ENCODE measurements around the gene CD200R1. TPM values are rescaled to one million over a fixed set of nuclear protein-coding genes. Genes with fewer than 3 reads are reported as not detected.

The CD200R1 gene
- total and polyA plus RNA-seq, 4 donors, result 0.35 to 3.3 (median 1.7) TPM

DNA sequence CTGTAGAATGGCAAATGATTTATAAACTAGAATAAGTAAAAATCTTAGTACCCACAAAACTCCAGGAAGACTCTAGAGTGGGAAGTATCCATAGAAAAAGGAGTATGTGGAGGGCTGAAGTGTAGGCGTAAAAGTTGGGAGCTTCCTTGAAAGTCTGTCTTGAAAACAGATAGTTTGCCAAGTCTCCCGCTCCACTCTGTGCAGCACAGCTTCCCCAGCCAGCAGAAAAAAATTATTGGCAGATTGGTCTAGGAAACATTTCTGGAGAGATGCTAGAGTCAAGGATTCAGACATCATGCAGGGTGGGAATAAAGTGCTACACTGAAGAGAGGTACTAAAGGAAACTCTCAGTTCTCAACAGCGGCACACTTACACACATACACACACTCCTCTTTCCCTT is 74.8 kb downstream of the CD200R1 start:
- DNase-seq (ENCODE audit: low read depth in 4 of 6, low spot score in 6 of 6), result peak in 1 of 6 donors; percentile 77
- no peak overlapping the region for H3K4me3 ChIP-seq (ENCODE audit: low read depth, low read length)

DNA sequence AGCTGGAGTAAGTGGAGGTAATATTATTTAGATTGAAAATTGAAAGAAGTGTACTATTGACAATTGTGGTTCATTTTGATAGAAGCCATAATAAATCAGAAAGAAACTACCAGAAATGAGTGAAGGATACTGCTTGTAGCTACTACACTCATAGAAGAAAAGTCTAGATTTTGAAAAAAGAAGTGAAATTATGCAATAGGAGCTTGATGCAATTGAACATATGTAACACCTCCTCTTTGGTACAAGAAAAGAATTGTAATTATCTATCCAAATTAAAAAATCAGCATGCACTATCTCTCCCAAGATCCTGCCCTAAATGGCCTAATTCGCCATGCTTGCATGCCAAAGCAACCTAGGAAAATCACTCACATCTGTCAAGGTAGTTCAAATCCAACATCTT is 77.1 kb downstream of the CD200R1 start:
- no peak overlapping the region for H3K27ac ChIP-seq (ENCODE audit: low read depth, low read length)
- no peak for DNase-seq (ENCODE audit: low read depth in 4 of 6, low spot score in 6 of 6)
- no CpG with 5 or more reads among the region's 1 CpG for WGBS (ENCODE audit: insufficient coverage)
- no peaks in the 10 kb centered on the region for H3K9me3 ChIP-seq (ENCODE audit: control insufficient read depth, insufficient read depth, low read length)
- no peaks in the 10 kb centered on the region for H3K4me1 ChIP-seq (ENCODE audit: control insufficient read depth, insufficient read depth, low read length)
- H3K4me3 ChIP-seq (ENCODE audit: low read depth, low read length), result no peak overlapping the region
- no peaks in the 10 kb centered on the region for H3K36me3 ChIP-seq (ENCODE audit: control insufficient read depth, insufficient read depth, low read length)
- no peaks in the 10 kb centered on the region for H3K27me3 ChIP-seq (ENCODE audit: control insufficient read depth, insufficient read depth, low read length)

More for the DNA sequence above, 74.8 kb downstream of the CD200R1 start:
- Histone ChIP-seq H3K36me3 (ENCODE audit: control insufficient read depth, insufficient read depth, low read length) (no peaks in the 10 kb centered on the region), H3K9me3 (ENCODE audit: control insufficient read depth, insufficient read depth, low read length) (no peaks in the 10 kb centered on the region), H3K4me1 (ENCODE audit: control insufficient read depth, insufficient read depth, low read length) (no peaks in the 10 kb centered on the region), H3K27me3 (ENCODE audit: control insufficient read depth, insufficient read depth, low read length) (no peaks in the 10 kb centered on the region), H3K27ac (ENCODE audit: low read depth, low read length) (no peak overlapping the region)
- 80% methylated on average over 2 of the region's 3 CpGs for WGBS (ENCODE audit: insufficient coverage)

DNA sequence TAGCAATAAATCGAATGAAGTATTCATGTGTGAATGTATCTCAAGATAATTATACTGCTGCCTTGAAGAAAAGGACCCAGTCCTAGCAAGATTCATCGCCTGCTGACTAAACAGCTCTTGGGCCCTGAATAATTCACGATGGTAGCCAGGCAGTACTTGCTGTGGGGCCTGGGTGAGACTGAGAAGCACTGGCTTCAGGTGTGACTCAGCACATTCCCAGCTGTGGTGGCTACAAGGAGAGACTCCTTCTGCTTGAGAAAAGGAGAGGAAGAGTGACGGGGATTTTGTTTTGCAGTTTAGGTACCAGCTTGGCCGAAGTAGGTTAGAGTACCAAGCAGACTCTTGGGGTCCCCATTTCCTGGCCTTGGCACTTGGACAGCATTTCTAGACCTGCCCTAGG is 80.6 kb downstream of the CD200R1 start:
- 79% methylated on average over 4 of the region's 5 CpGs for WGBS (ENCODE audit: insufficient coverage)
- Histone ChIP-seq H3K36me3 (ENCODE audit: control insufficient read depth, insufficient read depth, low read length) (no peaks in the 10 kb centered on the region), H3K4me3 (ENCODE audit: low read depth, low read length) (no peak overlapping the region), H3K9me3 (ENCODE audit: control insufficient read depth, insufficient read depth, low read length) (peaks cover 4% of the 10 kb centered on the region), H3K27ac (ENCODE audit: low read depth, low read length) (no peak overlapping the region), H3K27me3 (ENCODE audit: control insufficient read depth, insufficient read depth, low read length) (no peaks in the 10 kb centered on the region), H3K4me1 (ENCODE audit: control insufficient read depth, insufficient read depth, low read length) (no peaks in the 10 kb centered on the region)
- no peak for DNase-seq (ENCODE audit: low read depth in 4 of 6, low spot score in 6 of 6)

DNA sequence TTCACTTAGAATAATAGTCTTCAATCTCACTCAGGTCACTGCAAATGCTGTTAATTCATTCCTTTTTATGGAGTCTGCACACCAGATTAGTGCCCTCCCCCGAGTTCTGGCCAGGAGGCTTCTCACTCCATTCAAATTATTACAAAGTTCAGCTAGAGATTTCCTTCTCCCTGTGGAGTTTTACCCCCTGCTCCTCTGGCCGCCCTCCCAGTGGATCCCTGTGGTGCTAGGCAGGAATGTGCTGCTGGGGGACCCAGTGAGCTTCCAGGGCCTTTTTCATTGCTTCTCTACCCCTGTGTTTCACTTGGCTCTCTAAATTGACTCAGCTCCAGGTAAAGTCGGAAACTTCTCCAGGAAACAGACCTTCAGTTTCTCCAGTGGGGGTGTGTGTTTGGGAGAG is 85.5 kb downstream of the CD200R1 start:
- Histone ChIP-seq H3K27me3 (ENCODE audit: control insufficient read depth, insufficient read depth, low read length) (no peaks in the 10 kb centered on the region), H3K4me1 (ENCODE audit: control insufficient read depth, insufficient read depth, low read length) (no peaks in the 10 kb centered on the region), H3K36me3 (ENCODE audit: control insufficient read depth, insufficient read depth, low read length) (no peaks in the 10 kb centered on the region), H3K27ac (ENCODE audit: low read depth, low read length) (no peak overlapping the region), H3K4me3 (ENCODE audit: low read depth, low read length) (no peak overlapping the region), H3K9me3 (ENCODE audit: control insufficient read depth, insufficient read depth, low read length) (peaks cover 4% of the 10 kb centered on the region)
- no peak for DNase-seq (ENCODE audit: low read depth in 4 of 6, low spot score in 6 of 6)
- 50% methylated on average over 1 of the region's 3 CpGs for WGBS (ENCODE audit: insufficient coverage)

DNA sequence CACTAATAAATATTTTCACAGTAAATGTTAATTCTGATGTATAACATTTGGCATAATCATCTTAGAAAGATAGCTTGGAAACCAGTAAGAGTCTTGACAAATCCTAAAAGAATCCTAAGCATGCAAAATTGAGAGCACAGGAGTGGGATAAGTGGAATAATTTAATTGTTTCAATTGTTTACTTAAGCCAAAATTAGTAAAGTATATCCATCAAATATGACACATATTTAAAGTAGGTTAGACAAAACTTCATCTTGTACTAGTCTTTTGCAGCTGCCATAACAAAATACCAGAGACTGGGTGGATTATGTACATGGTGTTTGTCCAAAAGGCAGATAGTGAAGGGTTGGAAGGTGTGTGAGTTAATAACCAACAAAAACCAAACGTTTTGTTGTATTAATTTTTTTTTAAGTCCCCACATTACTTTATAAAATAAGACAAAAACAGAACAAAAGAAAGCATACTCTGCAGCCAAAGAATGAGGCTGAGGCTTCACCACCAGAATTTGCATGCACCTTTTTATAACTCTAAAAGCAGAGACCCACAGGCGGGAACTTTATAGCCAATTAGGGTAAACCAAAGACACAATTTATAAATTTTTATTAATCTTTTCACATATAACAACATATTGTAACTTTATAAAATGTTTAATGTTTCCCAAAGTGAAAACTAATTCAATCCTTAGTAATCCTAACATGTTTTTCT is 86.4 kb downstream of the CD200R1 start:
- DNase-seq (ENCODE audit: low read depth in 4 of 6, low spot score in 6 of 6), result no peak

DNA sequence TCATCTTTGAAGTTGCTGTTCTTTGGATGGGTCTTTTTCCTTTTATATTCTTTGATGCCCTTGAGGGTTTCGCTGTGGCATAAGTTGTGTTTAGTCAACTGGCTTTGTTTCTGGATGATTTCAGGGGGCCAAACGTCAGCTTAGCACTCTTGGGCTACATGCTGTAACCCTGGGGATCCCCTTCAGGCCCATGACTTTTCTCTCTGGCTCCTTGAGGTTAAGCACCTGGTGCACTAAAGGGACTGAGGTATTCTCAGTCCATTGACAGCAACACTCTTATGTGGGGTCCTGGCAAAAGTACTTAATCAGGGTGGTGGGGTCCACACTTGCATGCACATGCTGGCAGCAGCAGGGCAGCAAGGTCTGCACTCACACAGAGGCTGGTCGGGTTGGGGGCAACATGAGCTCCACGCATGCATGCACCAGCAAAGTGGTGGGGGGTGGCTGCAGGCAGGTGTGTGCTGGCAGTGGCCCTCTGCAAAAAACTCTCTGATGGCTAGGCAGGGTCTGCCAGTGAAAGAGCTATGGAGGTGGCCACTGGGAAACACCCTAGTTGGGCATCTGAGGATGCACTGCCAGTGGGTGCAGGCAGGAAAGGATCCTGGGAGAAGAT is 90.1 kb downstream of the CD200R1 start:
- no peaks in the 10 kb centered on the region for H3K4me1 ChIP-seq (ENCODE audit: control insufficient read depth, insufficient read depth, low read length)
- no peak overlapping the region for H3K27ac ChIP-seq (ENCODE audit: low read depth, low read length)
- 92% methylated on average over 4 of the region's 4 CpGs for WGBS (ENCODE audit: insufficient coverage)
- H3K4me3 ChIP-seq (ENCODE audit: low read depth, low read length), result no peak overlapping the region
- no peak for DNase-seq (ENCODE audit: low read depth in 4 of 6, low spot score in 6 of 6)
- no peaks in the 10 kb centered on the region for H3K27me3 ChIP-seq (ENCODE audit: control insufficient read depth, insufficient read depth, low read length)
- no peaks in the 10 kb centered on the region for H3K36me3 ChIP-seq (ENCODE audit: control insufficient read depth, insufficient read depth, low read length)
- H3K9me3 ChIP-seq (ENCODE audit: control insufficient read depth, insufficient read depth, low read length), result no peaks in the 10 kb centered on the region

More for the DNA sequence above, 86.4 kb downstream of the CD200R1 start:
- H3K36me3 ChIP-seq (ENCODE audit: control insufficient read depth, insufficient read depth, low read length), result no peaks in the 10 kb centered on the region
- H3K9me3 ChIP-seq (ENCODE audit: control insufficient read depth, insufficient read depth, low read length), result peaks cover 4% of the 10 kb centered on the region
- H3K4me1 ChIP-seq (ENCODE audit: control insufficient read depth, insufficient read depth, low read length), result no peaks in the 10 kb centered on the region
- H3K4me3 ChIP-seq (ENCODE audit: low read depth, low read length), result no peak overlapping the region
- H3K27me3 ChIP-seq (ENCODE audit: control insufficient read depth, insufficient read depth, low read length), result no peaks in the 10 kb centered on the region
- H3K27ac ChIP-seq (ENCODE audit: low read depth, low read length), result no peak overlapping the region
- no CpG with 5 or more reads among the region's 2 CpGs for WGBS (ENCODE audit: insufficient coverage)

DNA sequence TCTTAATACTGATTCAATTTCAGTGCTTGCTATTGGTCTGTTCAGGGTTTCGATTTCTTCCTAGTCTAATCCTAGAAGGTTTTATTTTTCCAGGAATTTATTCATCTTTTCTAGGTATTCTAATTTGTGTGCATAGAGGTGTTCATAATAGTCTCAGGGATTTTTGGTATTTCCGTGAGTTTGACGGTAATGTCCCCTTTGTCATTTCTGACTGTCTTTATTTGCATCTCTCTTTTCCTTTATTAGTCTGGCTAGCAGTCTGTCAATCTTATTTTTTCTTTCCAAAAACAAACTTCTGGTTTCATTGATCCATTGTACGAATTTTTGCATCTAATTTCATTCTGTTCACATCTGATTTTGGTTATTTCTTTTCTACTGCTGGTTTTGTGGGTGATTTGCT is 93.0 kb downstream of the CD200R1 start:
- H3K4me1 ChIP-seq (ENCODE audit: control insufficient read depth, insufficient read depth, low read length), result no peaks in the 10 kb centered on the region
- WGBS (ENCODE audit: insufficient coverage), result no CpG with 5 or more reads among the region's 4 CpGs
- peaks cover 2% of the 10 kb centered on the region for H3K9me3 ChIP-seq (ENCODE audit: control insufficient read depth, insufficient read depth, low read length)
- no peak overlapping the region for H3K4me3 ChIP-seq (ENCODE audit: low read depth, low read length)
- H3K36me3 ChIP-seq (ENCODE audit: control insufficient read depth, insufficient read depth, low read length), result no peaks in the 10 kb centered on the region
- H3K27ac ChIP-seq (ENCODE audit: low read depth, low read length), result no peak overlapping the region
- no peaks in the 10 kb centered on the region for H3K27me3 ChIP-seq (ENCODE audit: control insufficient read depth, insufficient read depth, low read length)
- DNase-seq (ENCODE audit: low read depth in 4 of 6, low spot score in 6 of 6), result no peak

DNA sequence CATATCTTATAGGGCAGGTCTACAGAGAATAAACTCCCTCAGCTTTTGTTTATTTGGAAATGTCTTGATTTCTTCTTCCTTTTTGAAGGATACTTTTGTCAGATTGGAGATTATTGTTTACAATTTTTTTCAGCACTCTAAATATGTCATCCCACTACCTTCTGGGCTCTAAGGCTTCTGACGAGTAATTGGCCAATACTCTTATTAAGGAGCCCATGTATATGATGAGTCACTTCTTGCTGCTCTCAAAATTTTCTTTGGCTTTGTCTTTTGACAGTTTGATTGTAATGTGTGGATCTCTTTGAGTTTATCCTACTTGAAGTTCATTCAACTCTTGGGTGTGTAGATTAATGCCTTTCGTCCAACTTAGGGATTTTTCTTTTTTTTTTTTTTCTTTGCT is 99.3 kb downstream of the CD200R1 start:
- peaks cover 3% of the 10 kb centered on the region for H3K9me3 ChIP-seq (ENCODE audit: control insufficient read depth, insufficient read depth, low read length)

DNA sequence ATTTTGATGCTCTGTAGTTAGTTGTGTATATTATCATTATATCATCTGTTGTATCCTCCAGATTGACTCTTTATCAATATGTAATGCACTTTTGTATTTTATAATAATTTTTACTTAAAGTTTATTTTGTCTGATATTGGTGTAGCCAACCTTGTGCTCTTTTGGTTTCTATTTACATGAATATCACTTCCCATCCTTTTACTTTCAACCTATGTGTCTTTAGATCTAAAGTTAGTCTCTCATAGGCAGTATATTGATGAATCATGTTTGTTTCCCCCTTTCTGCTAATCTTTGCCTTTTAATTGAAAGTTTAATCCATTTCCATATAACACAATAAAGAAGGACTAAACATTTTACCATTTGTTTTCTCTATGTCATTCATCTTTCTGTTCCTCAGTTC is 100.2 kb downstream of the CD200R1 start:
- Histone ChIP-seq H3K36me3 (ENCODE audit: control insufficient read depth, insufficient read depth, low read length) (no peaks in the 10 kb centered on the region), H3K9me3 (ENCODE audit: control insufficient read depth, insufficient read depth, low read length) (peaks cover 3% of the 10 kb centered on the region), H3K27ac (ENCODE audit: low read depth, low read length) (no peak overlapping the region), H3K27me3 (ENCODE audit: control insufficient read depth, insufficient read depth, low read length) (no peaks in the 10 kb centered on the region), H3K4me3 (ENCODE audit: low read depth, low read length) (no peak overlapping the region), H3K4me1 (ENCODE audit: control insufficient read depth, insufficient read depth, low read length) (no peaks in the 10 kb centered on the region)
- no peak for DNase-seq (ENCODE audit: low read depth in 4 of 6, low spot score in 6 of 6)

More for the DNA sequence above, 99.3 kb downstream of the CD200R1 start:
- H3K4me3 ChIP-seq (ENCODE audit: low read depth, low read length), result no peak overlapping the region
- H3K27ac ChIP-seq (ENCODE audit: low read depth, low read length), result no peak overlapping the region
- no peaks in the 10 kb centered on the region for H3K27me3 ChIP-seq (ENCODE audit: control insufficient read depth, insufficient read depth, low read length)
- WGBS (ENCODE audit: insufficient coverage), result no CpG with 5 or more reads among the region's 2 CpGs
- H3K36me3 ChIP-seq (ENCODE audit: control insufficient read depth, insufficient read depth, low read length), result no peaks in the 10 kb centered on the region
- no peak for DNase-seq (ENCODE audit: low read depth in 4 of 6, low spot score in 6 of 6)
- no peaks in the 10 kb centered on the region for H3K4me1 ChIP-seq (ENCODE audit: control insufficient read depth, insufficient read depth, low read length)

DNA sequence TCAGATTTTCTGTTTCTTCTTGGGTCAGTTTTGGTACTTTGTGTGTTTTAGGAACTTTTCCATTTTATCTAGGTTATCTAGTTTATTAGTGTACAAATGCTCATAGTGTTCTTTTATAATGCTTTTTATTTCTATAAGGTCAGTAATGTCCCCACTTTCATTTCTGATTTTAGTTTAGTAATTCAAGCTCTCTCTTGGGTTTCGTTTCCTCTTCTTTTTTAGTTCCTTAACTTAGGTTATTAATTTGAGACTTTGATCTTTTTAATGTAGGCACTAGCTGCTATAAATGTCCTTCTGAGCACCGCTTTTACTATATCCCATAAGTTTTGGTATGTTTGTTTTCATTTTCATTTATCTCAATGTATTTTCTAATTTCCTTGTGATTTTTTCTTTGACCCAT is 101.3 kb downstream of the CD200R1 start:
- DNase-seq (ENCODE audit: low read depth in 4 of 6, low spot score in 6 of 6), result no peak
- Histone ChIP-seq H3K4me3 (ENCODE audit: low read depth, low read length) (no peak overlapping the region), H3K4me1 (ENCODE audit: control insufficient read depth, insufficient read depth, low read length) (no peaks in the 10 kb centered on the region), H3K27ac (ENCODE audit: low read depth, low read length) (no peak overlapping the region), H3K27me3 (ENCODE audit: control insufficient read depth, insufficient read depth, low read length) (no peaks in the 10 kb centered on the region), H3K9me3 (ENCODE audit: control insufficient read depth, insufficient read depth, low read length) (peaks cover 3% of the 10 kb centered on the region), H3K36me3 (ENCODE audit: control insufficient read depth, insufficient read depth, low read length) (no peaks in the 10 kb centered on the region)
- no CpG with 5 or more reads among the region's 2 CpGs for WGBS (ENCODE audit: insufficient coverage)

All from spinal cord (tissue), 10 donors.